T-helper 1 cell treated with Interleukin-12 subunit alpha and Interleukin-12 subunit beta and Interleukin-4 antibody, amounts not matched to agents 30 ng/mL and 1 ng/mL, for 36 hours (primary cell): ENCODE measurements around the gene GJB5. TPM values are rescaled to one million over a fixed set of nuclear protein-coding genes. Genes with fewer than 3 reads are reported as not detected.

ENCODE experiments used
- intact Hi-C: fragments of 100-400 bp; cut with micrococcal nuclease; formaldehyde crosslinking; loops from one replicate; pipeline ENCODE4 v1.15.1; 2024
- total RNA-seq: library from RNA; stranded (reverse); gene quantifications from 2 replicates; pipeline ENCODE4 v1.2.3, GENCODE V29; 2022

Gene GJB5
- total RNA-seq, 1 donor from 2014 or later = not detected

- intact Hi-C loops = loop anchor here (5.0 kb wide), 1 partner anchor 63 kb away; no protein-coding TSS in a partner anchor
Measured at GRCh38 chr1:34744851-34745250, 10.0 kb upstream of the GJB5 start.

GRCh38 chr1:34745666-34746065 is 9.2 kb upstream of the GJB5 start:
- intact Hi-C loops = no loop called here

GRCh38 chr1:34746101-34746500 is 8.7 kb upstream of the GJB5 start:
- intact Hi-C loops = no loop called here

- intact Hi-C loops = no loop called here
Measured at GRCh38 chr1:34746785-34747637, 7.8 kb upstream of the GJB5 start.

GRCh38 chr1:34747638-34747941 is 7.3 kb upstream of the GJB5 start:
- intact Hi-C loops = no loop called here

- intact Hi-C loops = no loop called here
Measured at GRCh38 chr1:34749992-34750391, 4.9 kb upstream of the GJB5 start.

GRCh38 chr1:34750610-34751009 is 4.2 kb upstream of the GJB5 start:
- intact Hi-C loops = no loop called here

- intact Hi-C loops = no loop called here
Measured at GRCh38 chr1:34753163-34753562, 1.7 kb upstream of the GJB5 start.

- intact Hi-C loops = no loop called here
Measured at GRCh38 chr1:34755961-34756360, 1.1 kb downstream of the GJB5 start.

GRCh38 chr1:34757386-34757785 is 2.5 kb downstream of the GJB5 start:
- intact Hi-C loops = no loop called here

GRCh38 chr1:34758751-34759150 is 3.9 kb downstream of the GJB5 start:
- intact Hi-C loops = no loop called here

- intact Hi-C loops = no loop called here
Measured at GRCh38 chr1:34759503-34760357, 4.9 kb downstream of the GJB5 start, which contains the start of gene GJB4. Gene GJB4, plus strand, starts transcription at chr1:34759740. Its CDS starts 1,515 bp downstream, at chr1:34761255.

GRCh38 chr1:34761176-34761761 is 6.4 kb downstream of the GJB5 start:
- intact Hi-C loops = no loop called here

GRCh38 chr1:34761776-34762307 is 7.0 kb downstream of the GJB5 start:
- intact Hi-C loops = no loop called here

- intact Hi-C loops = no loop called here
Measured at GRCh38 chr1:34762474-34763141, 7.8 kb downstream of the GJB5 start.

- intact Hi-C loops = no loop called here
Measured at GRCh38 chr1:34763142-34763781, 8.4 kb downstream of the GJB5 start.

- intact Hi-C loops = no loop called here
Measured at GRCh38 chr1:34768856-34769255, 14.0 kb downstream of the GJB5 start.

- intact Hi-C loops = no loop called here
Measured at GRCh38 chr1:34770891-34771504, 16.2 kb downstream of the GJB5 start.

GRCh38 chr1:34771573-34772371 is 16.9 kb downstream of the GJB5 start:
- intact Hi-C loops = no loop called here
